Upper lobe of left lung (tissue), 6 donors: ENCODE results near the gene EFNA3. TPM values are rescaled to one million over a fixed set of nuclear protein-coding genes. Genes with fewer than 3 reads are reported as not detected.
A peak's percentile ranks its signal among the peaks of the same experiment; 100 is the strongest.

Experiments
- ATAC-seq, 2 donors: fragments of 200-7000 bp; cut with Tn5 transposase; one replicate each; pipeline ENCODE4 v1.9.1; 2022; ENCODE audit warnings: mild to moderate bottlenecking in 2 of 2, moderate library complexity in 2 of 2; ENCODE audit not compliant: low FRiP score in 2 of 2
- DNase-seq, 2 donors: peaks; one replicate each; pipeline ENCODE4 v3.0.0-alpha.2; 2019 to 2020
- H3K27ac ChIP-seq, 4 donors: fragments of 200-600 bp; sonication (generic); one replicate each; pipeline ENCODE4 v1.5.1; 2016 to 2019
- H3K27me3 ChIP-seq, 4 donors: fragments of 200-600 bp; sonication (generic); one replicate each; pipeline ENCODE4 v1.5.1; 2017 to 2019
- H3K36me3 ChIP-seq, 4 donors: fragments of 200-600 bp; sonication (generic); one replicate each; pipeline ENCODE4 v1.5.1; 2016 to 2019
- H3K4me1 ChIP-seq, 4 donors: fragments of 200-600 bp; sonication (generic); one replicate each; pipeline ENCODE4 v1.5.1; 2018 to 2019
- H3K4me3 ChIP-seq, 4 donors: fragments of 200-600 bp; sonication (generic); one replicate each; pipeline ENCODE4 v1.5.1; 2017 to 2019; ENCODE audit warnings: mild to moderate bottlenecking in 2 of 4, moderate library complexity in 1 of 4
- H3K9me3 ChIP-seq, 4 donors: fragments of 200-600 bp; sonication (generic); one replicate each; pipeline ENCODE4 v1.5.1; 2018 to 2019
- EP300 ChIP-seq, 4 donors: sonication (generic); formaldehyde crosslinking; IDR thresholded peaks; one replicate each; pipeline ENCODE4 v1.5.1; 2017; ENCODE audit warnings: antibody characterized with exemption in 4 of 4, control low read depth in 2 of 4
- POLR2A ChIP-seq, 4 donors: fragments of 450-650 bp; IDR thresholded peaks; one replicate each; pipeline ENCODE4 v1.5.1; 2016 to 2017; ENCODE audit warnings: antibody characterized with exemption in 4 of 4, mild to moderate bottlenecking in 2 of 4
- POLR2AphosphoS5 ChIP-seq, 2 donors: sonication (generic); formaldehyde crosslinking; IDR thresholded peaks; one replicate each; pipeline ENCODE4 v1.5.1; 2017; ENCODE audit warnings: antibody characterized with exemption in 2 of 2
- WGBS, 2 donors: methylation state at CpG; one replicate each; pipeline ENCODE4 v1.1.5; 2017 to 2018; 5-methylcytosine and 5-hydroxymethylcytosine counted together
- total RNA-seq, 6 donors: library from RNA; depleted of rRNA in 4 of 6; stranded (reverse); fragments of >200 nt in 4 of 6; gene quantifications; one replicate each; pipeline versions ENCODE4 v1.1.0 to v1.2.1, GENCODE V29; 2016 to 2021
- TF ChIP-seq, protein P1 (sequence below), 6 experiments: fragments of 450-650 bp in 4 of 6; fragments of 200-600 bp in 2 of 6; sonication (generic) in 2 of 6; IDR thresholded peaks; one replicate each; pipeline ENCODE4 v1.5.1; 2016 to 2019; ENCODE audit warnings: antibody characterized with exemption in 6 of 6
- donor health status: DM: no; HTN: no; CAD: no; lungs with moderate emphysema.
- donor health status: DM: no; HTN: yes; CAD: no; lungs with severe emphysema.

The EFNA3 gene
- total RNA-seq, 6 donors from 2014 or later = 0.33 to 2.1 (median 1.4) TPM

DNA sequence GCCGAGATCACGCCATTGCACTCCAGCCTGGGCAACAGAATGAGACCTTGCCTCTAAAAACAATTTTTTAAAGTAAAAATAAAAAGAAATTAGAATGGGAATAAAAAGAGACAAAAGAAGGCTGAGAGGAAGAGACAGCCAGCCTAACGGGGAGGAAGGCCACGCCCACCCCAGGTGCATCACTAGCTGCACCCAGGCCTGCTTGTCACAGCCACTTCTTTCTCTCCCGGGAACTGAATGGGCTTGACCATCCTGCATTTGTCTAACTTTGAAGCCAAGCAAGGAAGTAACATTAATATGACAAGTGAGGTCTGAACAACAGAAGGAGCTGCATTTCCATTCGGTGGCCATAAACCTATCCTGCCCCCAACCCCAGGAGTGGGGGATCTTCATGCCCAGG is 28.2 kb downstream of the EFNA3 start:
- WGBS, 2 donors = 81 to 82% methylated on average over 6 of the region's 6 CpGs
- H3K27me3 ChIP-seq = no peaks in the 10 kb centered on the region

DNA sequence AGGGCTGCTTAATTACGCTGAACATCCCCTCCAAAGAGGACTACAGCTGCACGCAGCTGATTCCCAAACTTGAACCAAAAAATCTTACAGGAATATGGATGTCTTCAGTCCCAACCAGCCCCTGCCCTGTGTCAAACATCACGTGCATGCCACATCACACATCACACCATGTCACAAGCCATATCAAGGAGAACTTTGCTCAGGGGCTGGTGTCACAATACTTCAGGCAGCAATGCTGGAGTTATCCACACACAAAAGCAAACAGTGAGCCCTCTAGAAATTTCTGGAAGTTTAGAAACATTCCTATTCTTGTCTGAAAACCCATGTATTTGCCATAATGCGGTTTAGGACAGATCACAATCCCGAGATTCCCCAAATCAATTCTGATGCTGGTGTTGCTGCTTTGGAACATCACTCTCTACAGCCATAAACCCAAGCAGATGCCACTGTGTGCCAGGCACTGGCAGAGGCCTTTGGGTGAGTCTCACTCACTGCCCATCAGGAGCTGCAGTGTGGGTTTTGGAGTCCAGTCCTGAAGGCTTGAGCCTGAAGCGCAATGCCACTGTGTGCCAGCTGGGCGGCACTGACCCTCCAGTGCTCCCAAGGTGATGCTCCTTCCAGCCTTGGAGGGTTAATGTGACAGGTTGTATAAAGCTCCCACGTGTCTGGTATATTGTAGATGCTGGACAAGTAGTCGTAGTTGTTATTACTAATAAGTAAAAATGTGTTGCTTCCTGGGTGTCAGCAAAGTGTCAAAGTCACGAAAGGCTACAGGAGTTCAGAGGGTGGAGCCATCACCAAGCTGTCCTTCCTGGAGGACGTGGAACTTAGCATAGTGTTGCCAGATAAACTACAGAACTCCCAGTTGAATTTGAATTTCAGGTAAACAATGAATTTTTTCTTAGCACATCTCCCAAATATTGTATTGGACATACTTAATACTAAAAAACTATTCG is 28.9 kb downstream of the EFNA3 start:
- H3K27me3 ChIP-seq = no peaks in the 10 kb centered on the region
- TF ChIP-seq, protein P1, sequence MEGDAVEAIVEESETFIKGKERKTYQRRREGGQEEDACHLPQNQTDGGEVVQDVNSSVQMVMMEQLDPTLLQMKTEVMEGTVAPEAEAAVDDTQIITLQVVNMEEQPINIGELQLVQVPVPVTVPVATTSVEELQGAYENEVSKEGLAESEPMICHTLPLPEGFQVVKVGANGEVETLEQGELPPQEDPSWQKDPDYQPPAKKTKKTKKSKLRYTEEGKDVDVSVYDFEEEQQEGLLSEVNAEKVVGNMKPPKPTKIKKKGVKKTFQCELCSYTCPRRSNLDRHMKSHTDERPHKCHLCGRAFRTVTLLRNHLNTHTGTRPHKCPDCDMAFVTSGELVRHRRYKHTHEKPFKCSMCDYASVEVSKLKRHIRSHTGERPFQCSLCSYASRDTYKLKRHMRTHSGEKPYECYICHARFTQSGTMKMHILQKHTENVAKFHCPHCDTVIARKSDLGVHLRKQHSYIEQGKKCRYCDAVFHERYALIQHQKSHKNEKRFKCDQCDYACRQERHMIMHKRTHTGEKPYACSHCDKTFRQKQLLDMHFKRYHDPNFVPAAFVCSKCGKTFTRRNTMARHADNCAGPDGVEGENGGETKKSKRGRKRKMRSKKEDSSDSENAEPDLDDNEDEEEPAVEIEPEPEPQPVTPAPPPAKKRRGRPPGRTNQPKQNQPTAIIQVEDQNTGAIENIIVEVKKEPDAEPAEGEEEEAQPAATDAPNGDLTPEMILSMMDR (IDR thresholded peaks at IDR 0.05) = no peak
- no peak for TF ChIP-seq POLR2AphosphoS5 (IDR thresholded peaks at IDR 0.05)
- no peak for TF ChIP-seq POLR2A (IDR thresholded peaks at IDR 0.05)
- DNase-seq (peak in 1 of 2 donors; percentile 25), ATAC-seq (no peak)
- no peaks in the 10 kb centered on the region for H3K36me3 ChIP-seq
- H3K4me1 ChIP-seq = peaks cover 3 to 27% (median 15%) of the 10 kb centered on the region in 4 donors
- peak overlapping the region in 1 of 4 donors; percentile 0 for H3K27ac ChIP-seq
- H3K4me3 ChIP-seq = no peak overlapping the region
- WGBS, 2 donors = 75 to 77% methylated on average over 12 of the region's 12 CpGs
- H3K9me3 ChIP-seq = no peaks in the 10 kb centered on the region

More for the DNA sequence above, 28.2 kb downstream of the EFNA3 start:
- Histone ChIP-seq H3K9me3 (no peaks in the 10 kb centered on the region), H3K27ac (peak overlapping the region in 2 of 4 donors; percentile 64 to 69), H3K36me3 (no peaks in the 10 kb centered on the region), H3K4me3 (no peak overlapping the region), H3K4me1 (peaks cover 3 to 34% (median 15%) of the 10 kb centered on the region in 4 donors)
- DNase-seq = no peak
- no peak for TF ChIP-seq POLR2AphosphoS5 (IDR thresholded peaks at IDR 0.05)
- no peak for TF ChIP-seq POLR2A (IDR thresholded peaks at IDR 0.05)
- TF ChIP-seq, protein P1 (IDR thresholded peaks at IDR 0.05) = no peak
- no peak for TF ChIP-seq EP300 (IDR thresholded peaks at IDR 0.05)
- no peak for ATAC-seq

DNA sequence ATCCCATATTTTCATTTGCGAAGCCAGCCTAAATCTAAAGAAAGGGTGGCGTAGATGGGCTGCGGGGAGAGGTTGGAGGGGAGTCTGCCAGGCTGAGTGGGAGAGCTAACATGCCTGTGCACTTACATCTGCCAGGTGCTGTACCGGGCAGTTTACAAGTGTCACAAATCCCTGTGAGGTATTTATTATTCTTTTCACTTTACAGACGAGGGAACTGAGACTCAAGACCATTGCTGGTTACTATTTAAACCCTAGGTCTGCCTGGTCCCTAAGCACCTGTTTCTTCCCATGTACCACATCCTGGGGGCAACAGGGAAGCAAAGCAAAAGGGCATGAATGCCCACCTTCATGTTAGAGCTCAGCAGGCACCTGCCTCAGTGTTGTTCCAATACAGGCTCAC is 29.7 kb downstream of the EFNA3 start:
- TF ChIP-seq EP300 (IDR thresholded peaks at IDR 0.05) (no peak), POLR2A (IDR thresholded peaks at IDR 0.05) (no peak), POLR2AphosphoS5 (IDR thresholded peaks at IDR 0.05) (no peak)
- TF ChIP-seq, protein P1 (IDR thresholded peaks at IDR 0.05) = no peak
- H3K27ac ChIP-seq = no peak overlapping the region
- no peaks in the 10 kb centered on the region for H3K9me3 ChIP-seq
- H3K4me1 ChIP-seq = peaks cover 3 to 27% (median 17%) of the 10 kb centered on the region in 4 donors
- ATAC-seq = no peak
- DNase-seq = no peak
- H3K4me3 ChIP-seq = no peak overlapping the region
- WGBS, 2 donors = 72 to 75% methylated on average over 5 of the region's 5 CpGs
- no peaks in the 10 kb centered on the region for H3K27me3 ChIP-seq
- H3K36me3 ChIP-seq = no peaks in the 10 kb centered on the region

DNA sequence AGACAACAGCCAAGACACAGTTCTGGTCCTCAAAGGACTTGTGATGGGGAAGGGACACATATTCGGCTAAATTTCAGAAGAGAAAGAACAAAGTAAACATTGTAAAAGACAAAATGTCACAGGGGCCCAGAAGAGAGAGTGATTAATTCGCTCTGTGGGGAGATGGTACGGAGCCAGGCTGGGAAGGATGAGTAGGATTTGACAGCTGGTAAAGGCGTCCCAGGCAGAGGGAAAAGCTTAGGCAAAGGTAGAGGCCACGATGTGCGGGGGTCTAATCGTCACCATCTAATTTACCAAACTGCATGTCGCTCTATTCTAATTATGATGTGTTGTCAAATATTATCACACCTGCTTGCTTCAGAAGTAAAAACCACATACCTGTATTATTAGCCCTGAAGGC is 31.7 kb downstream of the EFNA3 start:
- Histone ChIP-seq H3K36me3 (no peaks in the 10 kb centered on the region), H3K4me1 (peaks cover 0 to 20% (median 4%) of the 10 kb centered on the region in 4 donors), H3K27ac (no peak overlapping the region), H3K9me3 (no peaks in the 10 kb centered on the region), H3K27me3 (no peaks in the 10 kb centered on the region), H3K4me3 (no peak overlapping the region)
- DNase-seq (no peak), ATAC-seq (no peak)
- WGBS, 2 donors = 92 to 93% methylated on average over 8 of the region's 8 CpGs
- TF ChIP-seq POLR2A (IDR thresholded peaks at IDR 0.05) (no peak), POLR2AphosphoS5 (IDR thresholded peaks at IDR 0.05) (no peak), EP300 (IDR thresholded peaks at IDR 0.05) (no peak)
- TF ChIP-seq, protein P1 (IDR thresholded peaks at IDR 0.05) = no peak
